ENCODE data around the gene PCDHGA10.

DNA sequence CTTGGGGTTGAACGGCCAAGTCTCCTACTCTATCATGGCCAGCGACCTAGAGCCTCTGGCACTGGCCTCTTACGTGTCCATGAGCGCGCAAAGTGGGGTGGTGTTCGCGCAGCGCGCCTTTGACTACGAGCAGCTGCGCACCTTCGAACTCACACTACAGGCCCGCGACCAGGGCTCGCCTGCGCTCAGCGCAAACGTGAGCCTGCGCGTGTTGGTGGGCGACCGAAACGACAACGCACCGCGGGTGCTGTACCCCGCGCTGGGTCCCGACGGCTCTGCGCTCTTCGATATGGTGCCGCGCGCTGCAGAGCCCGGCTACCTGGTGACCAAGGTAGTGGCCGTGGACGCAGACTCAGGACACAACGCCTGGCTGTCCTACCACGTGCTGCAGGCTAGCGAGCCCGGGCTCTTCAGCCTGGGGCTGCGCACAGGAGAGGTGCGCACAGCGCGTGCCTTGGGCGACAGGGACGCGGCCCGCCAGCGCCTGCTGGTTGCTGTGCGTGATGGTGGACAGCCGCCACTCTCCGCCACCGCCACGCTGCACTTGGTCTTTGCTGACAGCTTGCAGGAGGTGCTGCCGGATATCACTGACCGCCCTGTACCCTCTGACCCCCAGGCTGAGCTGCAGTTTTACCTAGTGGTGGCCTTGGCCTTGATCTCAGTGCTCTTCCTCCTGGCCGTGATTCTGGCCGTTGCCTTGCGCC is 13.1 kb upstream of the PCDHGA10 start:
- TF ChIP-seq, protein P1, sequence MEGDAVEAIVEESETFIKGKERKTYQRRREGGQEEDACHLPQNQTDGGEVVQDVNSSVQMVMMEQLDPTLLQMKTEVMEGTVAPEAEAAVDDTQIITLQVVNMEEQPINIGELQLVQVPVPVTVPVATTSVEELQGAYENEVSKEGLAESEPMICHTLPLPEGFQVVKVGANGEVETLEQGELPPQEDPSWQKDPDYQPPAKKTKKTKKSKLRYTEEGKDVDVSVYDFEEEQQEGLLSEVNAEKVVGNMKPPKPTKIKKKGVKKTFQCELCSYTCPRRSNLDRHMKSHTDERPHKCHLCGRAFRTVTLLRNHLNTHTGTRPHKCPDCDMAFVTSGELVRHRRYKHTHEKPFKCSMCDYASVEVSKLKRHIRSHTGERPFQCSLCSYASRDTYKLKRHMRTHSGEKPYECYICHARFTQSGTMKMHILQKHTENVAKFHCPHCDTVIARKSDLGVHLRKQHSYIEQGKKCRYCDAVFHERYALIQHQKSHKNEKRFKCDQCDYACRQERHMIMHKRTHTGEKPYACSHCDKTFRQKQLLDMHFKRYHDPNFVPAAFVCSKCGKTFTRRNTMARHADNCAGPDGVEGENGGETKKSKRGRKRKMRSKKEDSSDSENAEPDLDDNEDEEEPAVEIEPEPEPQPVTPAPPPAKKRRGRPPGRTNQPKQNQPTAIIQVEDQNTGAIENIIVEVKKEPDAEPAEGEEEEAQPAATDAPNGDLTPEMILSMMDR (IDR thresholded peaks at IDR 0.05) = no peak
- TF ChIP-seq ZFX (IDR thresholded peaks at IDR 0.05; ENCODE audit: borderline replicate concordance) = no peak

Measured in 22Rv1 (cell line).